CD4-positive, alpha-beta memory T cell (primary cell): ENCODE results near the gene ELOVL1. TPM values are rescaled to one million over a fixed set of nuclear protein-coding genes. Genes with fewer than 3 reads are reported as not detected.
"Not testable (repeated sequence)": the region's sequence is repeated elsewhere in the genome, so short reads cannot be mapped to it uniquely, and the experiment has no call there.

Experiments used
- CTCF ChIA-PET: fragments of 350-600 bp; sonication (Branson Sonifier 250); formaldehyde crosslinking; loops from one replicate; lab custom pipeline; 2021; ENCODE audit warnings: inconsistent platforms; ENCODE audit not compliant: partially characterized antibody; lab: Charles Lee
- POLR2A ChIA-PET: fragments of 350-600 bp; sonication (Branson Sonifier 250); formaldehyde crosslinking; loops from one replicate; lab custom pipeline; 2021; ENCODE audit not compliant: partially characterized antibody; lab: Charles Lee
- DNase-seq, 5 donors: peaks; one replicate each; pipeline versions ENCODE4 v3.0.0 to v3.0.0-alpha.2; 2020 to 2022; ENCODE audit warnings: mixed read lengths in 1 of 5
- H3K27ac ChIP-seq: one replicate; pipeline ENCODE4 v1.7.0; 2013; ENCODE audit warnings: low read depth, low read length
- H3K27me3 ChIP-seq: 2 replicates; pipeline ENCODE4 v1.7.0; 2013; ENCODE audit warnings: mild to moderate bottlenecking, low read length, moderate library complexity; ENCODE audit not compliant: insufficient read depth
- H3K36me3 ChIP-seq: 2 replicates; pipeline ENCODE4 v1.7.0; 2013; ENCODE audit warnings: mild to moderate bottlenecking, low read length, moderate library complexity; ENCODE audit not compliant: insufficient read depth
- H3K4me1 ChIP-seq: 2 replicates; pipeline ENCODE4 v1.7.0; 2013; ENCODE audit warnings: mild to moderate bottlenecking, low read length, moderate library complexity; ENCODE audit not compliant: insufficient read depth
- H3K4me3 ChIP-seq, 2 donors: one replicate each; pipeline ENCODE4 v1.7.0; 2013; ENCODE audit warnings: low read length in 2 of 2, mild to moderate bottlenecking in 1 of 2
- H3K9me3 ChIP-seq, 2 donors: one replicate each; pipeline ENCODE4 v1.7.0; 2013; ENCODE audit warnings: low read length in 2 of 2, control low read depth in 1 of 2; ENCODE audit not compliant: control insufficient read depth in 1 of 2
- H3K27ac Mint-ChIP-seq, 7 donors: one replicate each; pipeline ENCODE4 v1.8.0; 2020 to 2021; ENCODE audit warnings: mixed read lengths in 7 of 7, mild to moderate bottlenecking in 6 of 7, inconsistent platforms in 3 of 7, moderate library complexity in 3 of 7
- H3K27me3 Mint-ChIP-seq, 2 donors: one replicate each; pipeline ENCODE4 v1.8.0; 2020 to 2021; ENCODE audit warnings: mixed read lengths in 2 of 2
- H3K36me3 Mint-ChIP-seq, 2 donors: one replicate each; pipeline ENCODE4 v1.8.0; 2020 to 2021; ENCODE audit warnings: mixed read lengths in 2 of 2, inconsistent platforms in 1 of 2, mild to moderate bottlenecking in 1 of 2
- H3K4me1 Mint-ChIP-seq, 4 donors: one replicate each; pipeline ENCODE4 v1.8.0; 2020 to 2021; ENCODE audit warnings: mixed read lengths in 4 of 4, mild to moderate bottlenecking in 1 of 4
- H3K4me3 Mint-ChIP-seq, 8 donors: one replicate each; pipeline ENCODE4 v1.8.0; 2020 to 2021; ENCODE audit warnings: mixed read lengths in 8 of 8, mild to moderate bottlenecking in 7 of 8, moderate library complexity in 6 of 8, inconsistent platforms in 3 of 8
- H3K9me3 Mint-ChIP-seq, 8 donors: one replicate each; pipeline ENCODE4 v1.8.0; 2020 to 2021; ENCODE audit warnings: mixed read lengths in 8 of 8, mild to moderate bottlenecking in 5 of 8, inconsistent platforms in 3 of 8, moderate library complexity in 1 of 8
- intact Hi-C: fragments of 100-400 bp; cut with micrococcal nuclease; formaldehyde crosslinking; loops from one replicate; pipeline ENCODE4 v1.15.1; 2023
- polyA plus RNA-seq, 2 donors: library from polyadenylated mRNA; unstranded; fragments of 300-500 nt; fragmentation: Illumina TruSeq; gene quantifications; one replicate each; pipeline ENCODE4 v1.2.3, GENCODE V29; 2021
- total RNA-seq, 2 experiments: library from RNA; stranded (reverse); gene quantifications; one replicate each; pipeline ENCODE4 v1.2.3, GENCODE V29; 2021

The ELOVL1 gene
- total and polyA plus RNA-seq, 4 experiments from 2014 or later, result 45.3 to 99.3 (median 66.2) TPM

DNA sequence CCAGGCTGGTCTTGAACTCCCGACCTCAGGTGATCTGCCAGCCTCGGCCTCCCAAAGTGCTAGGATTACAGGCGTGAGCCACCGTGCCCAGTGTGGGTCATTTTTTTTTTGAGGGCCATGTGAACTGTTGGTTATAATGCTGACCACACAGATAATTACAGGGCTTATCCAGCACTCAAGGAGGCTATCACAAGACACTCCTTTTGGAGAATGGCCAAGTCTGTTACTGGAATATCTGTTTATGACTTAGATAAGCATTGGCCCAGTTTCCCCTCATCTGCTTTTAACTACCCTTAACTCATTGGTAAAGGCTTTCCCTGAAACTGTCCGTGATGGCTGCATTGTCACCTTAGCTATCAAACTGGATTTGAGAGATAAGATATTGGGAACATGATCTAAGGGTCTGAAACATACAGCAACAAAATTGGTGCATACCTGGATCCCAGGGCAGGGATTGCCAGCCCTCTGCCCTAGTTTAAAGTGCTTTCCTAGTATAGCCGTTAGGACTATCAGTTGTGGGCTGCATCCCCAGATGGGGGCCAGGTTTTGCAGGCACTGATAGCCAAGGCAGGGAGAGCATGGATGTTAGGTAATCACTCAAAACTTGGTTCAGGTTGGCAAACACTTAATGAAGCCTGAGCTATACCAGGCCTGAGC, 37.5 kb upstream of the ELOVL1 start:
- Histone ChIP-seq H3K27me3 (no peaks in the 10 kb centered on the region), H3K4me3 (no peak overlapping the region), H3K9me3 (no peaks in the 10 kb centered on the region), H3K4me1 (no peaks in the 10 kb centered on the region), H3K36me3 (peaks cover 49% of the 10 kb centered on the region), H3K27ac (no peak overlapping the region)
- Mint-ChIP-seq H3K36me3 (peaks cover 56 to 59% of the 10 kb centered on the region in 2 donors), H3K27ac (peak overlapping the region in 1 of 7 donors; percentile 2), H3K9me3 (no peaks in the 10 kb centered on the region), H3K4me3 (no peak overlapping the region), H3K4me1 (peaks cover 0 to 13% (median 6%) of the 10 kb centered on the region in 4 donors), H3K27me3 (no peaks in the 10 kb centered on the region)
- ChIA-PET POLR2A (no interaction called here), CTCF (interaction anchor here (1.4 kb wide), 1 partner anchor 179 kb away, joined by 4 read pairs; no protein-coding TSS in a partner anchor)
- intact Hi-C loops, result no loop called here
- no peak for DNase-seq

DNA sequence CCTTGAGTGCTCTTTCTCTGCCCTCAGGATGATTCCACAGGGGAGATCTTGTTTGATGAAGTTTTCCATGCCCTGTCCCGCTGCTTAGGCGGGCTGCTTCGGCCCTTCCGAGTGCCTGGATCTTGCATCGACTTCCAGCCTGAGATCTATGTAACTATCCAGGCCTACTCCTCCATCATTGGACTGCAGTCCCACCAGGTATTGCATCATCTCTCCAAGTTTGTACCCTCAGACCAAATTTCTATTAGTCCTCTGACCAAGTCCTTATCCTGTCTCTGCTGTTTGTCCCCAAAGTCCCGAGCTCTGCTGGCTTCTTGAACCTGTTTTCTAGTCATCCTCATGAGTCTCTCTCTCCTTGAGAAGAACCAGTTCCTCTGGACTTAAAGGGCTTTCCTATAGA, 36.5 kb upstream of the ELOVL1 start:
- Mint-ChIP-seq H3K27me3 (no peaks in the 10 kb centered on the region), H3K9me3 (no peaks in the 10 kb centered on the region), H3K4me1 (peaks cover 0 to 15% (median 7%) of the 10 kb centered on the region in 4 donors), H3K4me3 (no peak overlapping the region), H3K27ac (peak overlapping the region in 1 of 7 donors; percentile 67), H3K36me3 (peaks cover 48 to 52% of the 10 kb centered on the region in 2 donors)
- no peaks in the 10 kb centered on the region for H3K4me1 ChIP-seq
- CTCF ChIA-PET, result no interaction called here
- no peaks in the 10 kb centered on the region for H3K27me3 ChIP-seq
- POLR2A ChIA-PET, result no interaction called here
- no peak overlapping the region for H3K27ac ChIP-seq
- H3K36me3 ChIP-seq, result peaks cover 48% of the 10 kb centered on the region
- H3K9me3 ChIP-seq, result no peaks in the 10 kb centered on the region
- H3K4me3 ChIP-seq, result no peak overlapping the region
- intact Hi-C loops, result no loop called here
- DNase-seq, result no peak

DNA sequence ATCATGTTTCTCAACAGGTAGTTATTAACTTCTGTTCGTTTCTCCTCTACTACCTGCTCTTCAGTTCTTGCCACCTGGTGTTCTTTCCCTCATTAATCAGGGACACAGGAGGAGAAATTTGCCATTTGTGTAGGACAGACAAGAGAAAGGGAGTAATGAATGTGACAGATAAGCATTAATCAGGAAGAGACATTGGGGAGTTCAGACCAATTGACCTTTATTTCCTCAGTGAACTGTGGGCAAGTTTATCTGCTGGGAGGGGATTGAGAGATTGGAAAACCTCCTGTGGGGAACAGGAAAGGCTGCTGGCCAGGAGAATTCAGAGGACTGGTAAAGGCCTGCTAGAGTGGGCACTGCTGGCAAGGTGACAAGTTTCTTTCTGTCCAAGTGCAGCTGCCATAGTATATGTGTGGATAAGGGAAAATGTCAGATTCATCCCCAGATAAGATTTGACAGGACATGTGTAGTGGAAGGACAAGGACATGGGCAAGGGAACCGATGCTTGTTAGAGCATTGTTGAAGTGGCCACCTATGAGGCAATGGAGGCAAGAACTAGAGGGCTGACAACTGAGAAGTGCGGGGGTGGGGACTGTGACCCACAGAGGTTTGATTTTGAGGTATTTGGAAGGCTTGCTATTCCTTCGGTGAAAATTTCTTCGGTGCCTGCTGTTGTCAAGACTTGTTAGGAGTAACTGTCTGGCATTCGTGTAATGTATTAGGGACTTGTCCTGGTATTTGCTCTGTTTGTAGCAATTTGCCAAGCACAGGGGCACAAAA, 34.5 kb upstream of the ELOVL1 start:
- H3K27ac Mint-ChIP-seq, result peak overlapping the region in 1 of 7 donors; percentile 20
- POLR2A ChIA-PET, result no interaction called here

DNA sequence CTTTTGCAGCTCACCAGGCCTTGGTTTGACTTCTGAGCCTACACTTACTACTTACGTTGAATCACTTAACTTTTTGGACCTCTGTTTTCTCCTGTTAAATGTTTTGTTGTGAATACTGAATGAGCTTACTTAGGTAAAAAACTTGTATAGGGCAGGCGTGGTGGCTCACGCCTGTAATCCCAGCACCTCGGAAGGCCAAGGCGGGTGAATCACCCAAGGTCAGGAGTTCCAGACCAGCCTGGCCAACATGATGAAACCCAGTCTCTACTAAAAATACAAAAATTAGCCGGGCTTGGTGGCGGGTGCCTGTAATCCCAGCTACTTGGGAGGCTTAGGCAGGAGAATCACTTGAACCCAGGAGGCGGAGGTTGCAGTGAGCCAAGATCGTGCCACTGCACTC, 32.6 kb upstream of the ELOVL1 start:
- POLR2A ChIA-PET, intact Hi-C loops: not testable (repeated sequence)
- H3K36me3 Mint-ChIP-seq, result peaks cover 31 to 56% of the 10 kb centered on the region in 2 donors

More for the DNA sequence above, 34.5 kb upstream of the ELOVL1 start:
- Mint-ChIP-seq H3K9me3 (no peaks in the 10 kb centered on the region), H3K36me3 (peaks cover 39 to 52% of the 10 kb centered on the region in 2 donors), H3K27me3 (no peaks in the 10 kb centered on the region), H3K4me1 (peaks cover 6 to 25% (median 12%) of the 10 kb centered on the region in 4 donors), H3K4me3 (no peak overlapping the region)
- no peaks in the 10 kb centered on the region for H3K27me3 ChIP-seq
- H3K9me3 ChIP-seq, result no peaks in the 10 kb centered on the region
- no peak overlapping the region for H3K4me3 ChIP-seq
- peaks cover 35% of the 10 kb centered on the region for H3K36me3 ChIP-seq
- intact Hi-C loops, result no loop called here
- no peaks in the 10 kb centered on the region for H3K4me1 ChIP-seq
- DNase-seq, result no peak
- CTCF ChIA-PET, result no interaction called here
- H3K27ac ChIP-seq, result no peak overlapping the region

DNA sequence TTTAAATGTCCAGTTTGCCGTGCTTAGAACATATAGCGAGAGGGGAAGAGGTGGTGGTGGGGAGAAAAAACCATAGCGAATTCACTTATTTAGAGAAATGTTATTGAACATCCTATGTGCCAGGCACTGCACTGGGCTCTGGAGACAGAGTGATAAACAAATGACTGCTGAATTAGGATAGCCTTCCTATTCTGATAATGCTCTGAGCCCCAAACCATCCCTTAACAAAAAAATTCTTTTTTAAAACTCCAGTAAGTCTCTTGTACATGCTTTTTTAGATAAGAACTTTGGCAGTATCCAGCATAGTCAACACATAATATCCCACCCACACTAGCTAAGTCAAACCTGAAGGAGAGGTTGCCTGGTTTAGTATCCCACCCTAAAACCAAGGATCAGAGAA, 30.4 kb upstream of the ELOVL1 start:
- H3K27me3 ChIP-seq, result no peaks in the 10 kb centered on the region
- no peak for DNase-seq
- ChIA-PET POLR2A (interaction anchor here (0.6 to 1.2 kb wide), 3 partner anchors 10 to 878 kb away, joined by 3 to 4 read pairs (median 3); no protein-coding TSS in a partner anchor), CTCF (interaction anchor here (2.7 kb wide), 1 partner anchor 17 kb away, joined by 9 read pairs; no protein-coding TSS in a partner anchor)
- H3K4me3 Mint-ChIP-seq, result no peak overlapping the region
- no peaks in the 10 kb centered on the region for H3K9me3 ChIP-seq
- H3K4me1 Mint-ChIP-seq, result peaks cover 11 to 36% (median 18%) of the 10 kb centered on the region in 4 donors
- intact Hi-C loops, result no loop called here
- peaks cover 20 to 48% of the 10 kb centered on the region in 2 donors for H3K36me3 Mint-ChIP-seq
- H3K4me3 ChIP-seq, result no peak overlapping the region
- no peak overlapping the region for H3K27ac Mint-ChIP-seq
- no peaks in the 10 kb centered on the region for H3K27me3 Mint-ChIP-seq
- peaks cover 3% of the 10 kb centered on the region for H3K36me3 ChIP-seq
- H3K9me3 Mint-ChIP-seq, result no peaks in the 10 kb centered on the region
- no peaks in the 10 kb centered on the region for H3K4me1 ChIP-seq
- H3K27ac ChIP-seq, result no peak overlapping the region

More for the DNA sequence above, 32.6 kb upstream of the ELOVL1 start:
- not testable (repeated sequence) for H3K4me3 ChIP-seq, H3K9me3 ChIP-seq, H3K4me1 ChIP-seq, H3K4me3 Mint-ChIP-seq, H3K27me3 Mint-ChIP-seq, H3K27me3 ChIP-seq, H3K27ac ChIP-seq, H3K9me3 Mint-ChIP-seq, DNase-seq
- peaks cover 22% of the 10 kb centered on the region for H3K36me3 ChIP-seq
- CTCF ChIA-PET, result interaction anchor here (2.4 kb wide), 1 partner anchor 174 kb away, joined by 7 read pairs; no protein-coding TSS in a partner anchor
- Mint-ChIP-seq H3K27ac (peak overlapping the region in 1 of 7 donors; percentile 14), H3K4me1 (peaks cover 8 to 29% (median 14%) of the 10 kb centered on the region in 4 donors)

GRCh38 chr1:43396059-43396458, 28.2 kb upstream of the ELOVL1 start:
- intact Hi-C loops, result no loop called here
- H3K27ac Mint-ChIP-seq, result peak overlapping the region in 1 of 7 donors; percentile 7
- Histone ChIP-seq H3K4me3 (no peak overlapping the region), H3K9me3 (no peaks in the 10 kb centered on the region), H3K4me1 (peaks cover 4% of the 10 kb centered on the region), H3K27me3 (no peaks in the 10 kb centered on the region), H3K36me3 (no peaks in the 10 kb centered on the region), H3K27ac (no peak overlapping the region)
- peaks cover 9 to 33% of the 10 kb centered on the region in 2 donors for H3K36me3 Mint-ChIP-seq
- H3K27me3 Mint-ChIP-seq, result no peaks in the 10 kb centered on the region
- ChIA-PET POLR2A (no interaction called here), CTCF (interaction anchor here (2.7 kb wide), 1 partner anchor 19 kb away, joined by 9 read pairs; no protein-coding TSS in a partner anchor)
- no peak for DNase-seq
- H3K4me1 Mint-ChIP-seq, result peaks cover 18 to 39% (median 24%) of the 10 kb centered on the region in 4 donors
- H3K9me3 Mint-ChIP-seq, result no peaks in the 10 kb centered on the region
- H3K4me3 Mint-ChIP-seq, result no peak overlapping the region

DNA sequence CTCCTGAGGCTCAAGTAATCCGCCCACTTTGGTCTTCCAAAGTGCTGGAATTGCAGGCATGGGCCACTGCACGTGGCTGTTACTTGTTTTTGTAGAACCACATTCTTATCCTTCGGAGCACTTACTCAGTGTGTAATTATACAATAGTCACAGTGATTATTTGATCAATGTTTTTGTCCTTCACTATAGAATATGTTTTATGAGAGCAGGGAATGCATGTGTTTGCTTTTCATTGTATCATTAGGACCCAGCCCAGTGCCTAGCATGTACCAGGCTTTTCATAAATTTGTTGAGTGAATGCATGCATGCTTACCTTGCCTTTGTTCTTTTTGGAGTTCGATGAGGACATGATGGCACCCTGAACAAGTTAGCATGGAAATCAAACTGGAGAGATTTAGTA, 27.7 kb upstream of the ELOVL1 start:
- H3K9me3 Mint-ChIP-seq, result no peaks in the 10 kb centered on the region
- H3K4me1 Mint-ChIP-seq, result peaks cover 18 to 44% (median 28%) of the 10 kb centered on the region in 4 donors
- no peaks in the 10 kb centered on the region for H3K27me3 Mint-ChIP-seq
- intact Hi-C loops, result no loop called here
- Histone ChIP-seq H3K36me3 (no peaks in the 10 kb centered on the region), H3K27ac (no peak overlapping the region), H3K27me3 (no peaks in the 10 kb centered on the region), H3K9me3 (no peaks in the 10 kb centered on the region), H3K4me3 (no peak overlapping the region), H3K4me1 (peaks cover 10% of the 10 kb centered on the region)
- ChIA-PET POLR2A (no interaction called here), CTCF (interaction anchor here (1.4 to 2.7 kb wide), 2 partner anchors 11 to 19 kb away, joined by 3 to 9 read pairs; no protein-coding TSS in a partner anchor)
- DNase-seq, result no peak
- H3K4me3 Mint-ChIP-seq, result no peak overlapping the region
- H3K27ac Mint-ChIP-seq, result peak overlapping the region in 1 of 7 donors; percentile 7
- H3K36me3 Mint-ChIP-seq, result peaks cover 9 to 33% of the 10 kb centered on the region in 2 donors
